ENCODE measurements around the gene EFHD2.

- TF ChIP-seq CTCF (IDR thresholded peaks at IDR 0.05) (no peak), POLR2A (IDR thresholded peaks at IDR 0.05) (no peak)
Observed at GRCh38 chr1:15390667-15391066, 19.0 kb upstream of the EFHD2 start.
